GOT3 (cell line): ENCODE results near the gene BCOR.

Experiments
- DNase-seq: peaks from one replicate; lab custom pipeline; 2025; ENCODE audit warnings: mixed read lengths; lab: John Stamatoyannopoulos, UW

The BCOR gene

GRCh38 chrX:40063555-40063954, 34.2 kb downstream of the BCOR start:
- DNase-seq, result no peak

- DNase-seq, result no peak
Measured at GRCh38 chrX:40062525-40063155, 35.1 kb downstream of the BCOR start.

GRCh38 chrX:40061871-40062524, 35.8 kb downstream of the BCOR start:
- no peak for DNase-seq

- no peak for DNase-seq
Measured at GRCh38 chrX:40061005-40061404, 36.8 kb downstream of the BCOR start.

GRCh38 chrX:40060356-40060845, 37.4 kb downstream of the BCOR start:
- DNase-seq, result no peak

DNA sequence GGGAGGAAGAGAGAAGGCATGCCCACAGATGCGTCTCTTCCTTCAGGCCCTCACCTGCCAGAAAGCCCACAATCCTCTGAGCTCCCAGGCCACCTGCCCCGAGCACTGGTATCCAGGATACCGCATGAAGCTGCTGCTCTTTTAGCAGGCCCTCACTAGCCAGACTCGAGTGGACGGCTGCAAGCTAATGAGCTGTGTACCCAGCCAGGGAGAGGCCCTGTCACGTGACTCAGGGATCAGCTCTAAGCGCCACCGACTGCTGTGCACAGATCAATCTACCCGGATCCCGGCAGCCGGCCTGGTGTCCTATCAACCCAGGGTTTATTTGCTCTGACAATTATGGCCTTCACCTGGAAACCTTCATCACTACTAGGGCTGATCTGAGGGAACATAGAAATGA, 39.0 kb downstream of the BCOR start:
- DNase-seq, result no peak

DNA sequence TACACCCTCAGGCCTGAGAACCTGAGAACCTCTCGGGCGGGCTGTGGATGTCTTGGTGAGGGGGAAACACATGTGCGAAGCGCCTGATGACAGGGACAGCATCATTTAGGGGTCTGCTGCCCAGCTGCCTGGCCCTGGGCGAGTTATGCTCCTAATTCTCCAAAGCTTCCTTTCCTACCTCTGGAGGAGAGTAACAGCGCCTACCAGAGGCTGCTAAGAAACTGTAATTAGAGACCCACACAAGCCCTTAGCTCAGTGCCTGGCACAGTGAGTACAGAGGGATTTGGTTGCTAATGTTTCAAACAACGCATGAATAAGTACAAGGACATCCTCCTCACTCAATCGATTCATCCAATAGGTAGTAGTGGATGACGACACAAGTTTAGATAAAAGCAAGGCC, 40.4 kb downstream of the BCOR start:
- no peak for DNase-seq

DNA sequence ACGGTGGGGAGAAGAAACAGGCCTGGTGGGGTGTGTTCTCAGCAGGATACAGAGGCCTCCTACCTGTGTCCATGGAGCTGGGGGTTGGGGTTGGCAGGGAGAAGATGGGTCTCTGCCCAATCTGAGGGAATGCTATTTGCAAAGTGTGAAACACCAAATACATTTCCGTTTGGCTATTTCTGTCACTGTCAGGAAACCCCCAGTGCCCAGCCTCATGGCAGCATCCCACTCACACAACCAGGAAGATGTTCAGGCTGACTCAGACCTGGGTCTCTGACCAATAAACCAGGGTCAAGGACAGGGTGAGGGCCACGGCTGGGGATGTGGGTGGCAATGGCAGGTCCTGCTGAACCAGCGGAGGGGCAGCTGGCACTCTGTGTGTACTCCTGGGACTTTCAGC, 41.3 kb downstream of the BCOR start:
- no peak for DNase-seq

GRCh38 chrX:40055495-40055894, 42.3 kb downstream of the BCOR start:
- DNase-seq, result no peak

DNA sequence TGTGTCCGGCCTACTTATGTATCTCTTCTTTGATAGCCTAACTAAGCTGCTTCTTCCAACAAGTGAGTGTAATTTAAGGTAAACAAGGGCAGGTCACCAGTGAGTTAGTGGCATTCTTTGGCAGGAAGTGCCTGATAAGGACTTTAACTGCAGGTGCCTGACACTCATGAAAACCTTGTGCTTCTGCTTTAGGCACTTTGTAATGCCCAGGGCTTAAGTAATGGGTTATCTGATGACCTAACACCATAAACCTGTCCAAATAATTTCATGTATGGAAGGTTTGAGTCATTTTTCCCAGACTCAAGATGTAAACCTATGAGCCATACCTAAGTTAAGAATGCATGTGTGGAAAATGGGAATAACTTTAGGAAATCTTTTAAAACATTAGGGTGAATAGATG, 43.0 kb downstream of the BCOR start:
- no peak for DNase-seq

DNA sequence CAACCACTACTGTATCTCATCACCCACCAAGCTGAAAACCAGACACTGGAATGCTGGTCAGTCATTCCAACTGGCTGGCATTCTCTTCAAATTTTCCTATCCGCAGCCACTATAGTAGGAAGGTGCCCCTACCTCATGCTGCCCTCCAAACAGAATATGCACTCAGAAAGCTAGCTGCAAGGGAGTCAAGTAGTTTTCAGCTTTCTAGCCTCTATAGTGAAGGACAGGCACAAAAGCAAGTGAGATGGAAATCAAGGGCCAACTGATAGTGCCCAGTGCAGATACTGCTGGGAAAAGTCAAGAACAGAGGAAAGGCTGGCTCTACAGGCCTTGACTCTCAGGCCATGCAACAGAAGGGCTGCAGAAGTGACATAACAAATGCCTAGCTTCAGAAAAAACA, 47.2 kb downstream of the BCOR start:
- no peak for DNase-seq

DNA sequence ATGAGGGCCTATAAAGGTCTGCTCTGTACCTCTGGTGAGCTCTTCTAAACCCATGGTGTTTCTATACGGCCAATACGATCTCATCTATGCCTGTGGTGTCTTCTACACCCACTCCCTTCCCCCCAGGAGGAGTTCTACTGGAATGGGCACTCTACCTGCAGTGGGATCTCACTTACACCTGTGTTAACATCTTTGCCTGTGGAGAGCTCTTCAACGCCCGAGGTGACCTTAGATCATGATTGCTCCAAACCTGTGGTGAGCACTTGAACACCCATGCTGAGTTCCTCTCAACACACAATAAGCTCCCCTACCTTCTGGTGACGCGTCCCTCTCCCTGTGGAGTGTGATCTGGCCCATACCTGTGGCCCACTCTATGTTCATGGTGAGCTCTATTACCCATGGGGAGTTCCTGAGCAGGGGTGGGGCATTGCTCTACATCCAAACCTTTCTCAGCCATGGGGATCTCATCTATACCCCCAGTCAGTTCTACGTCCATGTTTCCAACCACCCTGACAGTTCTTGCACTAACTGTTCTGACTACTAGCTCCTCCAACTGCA, 48.6 kb downstream of the BCOR start:
- DNase-seq, result no peak

DNA sequence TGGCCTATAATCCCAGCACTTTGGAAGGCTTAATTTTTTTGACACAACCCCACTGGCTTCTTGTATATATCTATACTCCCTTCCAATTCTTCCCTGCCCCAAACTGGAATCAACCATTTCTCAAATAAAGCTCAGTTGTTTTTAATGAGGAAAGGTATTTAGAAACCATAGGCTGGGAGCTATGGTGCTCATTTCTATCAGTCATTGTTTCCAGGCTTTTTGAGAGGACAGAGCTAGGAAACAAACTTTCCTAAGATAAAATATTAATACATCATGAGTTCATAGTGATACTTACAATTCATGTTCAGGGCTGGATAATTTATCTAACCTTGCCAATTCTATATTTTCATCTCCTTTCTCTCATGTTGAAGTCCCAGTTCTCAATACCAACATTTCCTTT, 50.3 kb downstream of the BCOR start:
- no peak for DNase-seq

DNA sequence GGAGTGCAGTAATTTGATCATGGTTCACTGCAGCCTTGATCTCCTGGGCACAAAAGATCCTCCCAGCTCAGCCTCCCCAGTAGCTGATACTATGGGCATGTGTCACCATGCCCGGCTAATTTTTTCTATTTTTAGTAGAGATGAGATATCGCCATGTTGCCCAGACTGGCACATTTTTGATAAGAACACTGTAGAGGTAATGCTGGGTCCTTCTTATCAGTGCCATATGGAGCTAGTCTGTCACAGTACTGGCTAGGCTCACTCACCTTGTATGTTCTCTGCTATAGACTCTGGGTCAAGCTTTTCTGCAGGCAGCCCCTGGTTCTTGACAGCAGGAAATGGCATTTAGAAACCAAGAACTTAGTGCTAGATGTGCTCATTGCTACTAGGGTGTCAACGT, 53.9 kb downstream of the BCOR start:
- DNase-seq, result no peak

GRCh38 chrX:40041915-40042314, 55.8 kb downstream of the BCOR start:
- no peak for DNase-seq

- no peak for DNase-seq
Measured at GRCh38 chrX:40040686-40041461, 56.9 kb downstream of the BCOR start.

DNA sequence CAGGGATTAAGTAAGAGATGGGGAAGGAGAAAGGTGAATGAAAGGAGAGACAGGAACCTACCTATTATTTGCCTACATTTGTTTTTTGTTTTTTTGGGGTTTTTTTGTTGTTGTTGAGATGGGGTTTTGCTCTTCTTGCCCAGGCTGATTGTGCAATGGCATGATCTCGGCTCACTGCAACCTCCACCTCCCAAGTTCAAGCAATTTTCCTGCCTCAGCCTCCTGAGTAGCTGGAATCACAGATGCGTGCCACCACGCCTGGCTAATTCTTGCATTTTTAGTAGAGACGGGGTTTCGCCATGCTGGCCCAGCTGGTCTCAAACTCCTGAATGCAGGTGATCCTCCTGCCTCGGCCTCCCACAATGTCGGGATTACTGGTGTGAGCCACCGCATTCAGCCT, 57.9 kb downstream of the BCOR start:
- DNase-seq, result no peak

GRCh38 chrX:40037367-40037766, 60.4 kb downstream of the BCOR start:
- no peak for DNase-seq

- no peak for DNase-seq
Measured at GRCh38 chrX:40035726-40036125, 62.0 kb downstream of the BCOR start.

DNA sequence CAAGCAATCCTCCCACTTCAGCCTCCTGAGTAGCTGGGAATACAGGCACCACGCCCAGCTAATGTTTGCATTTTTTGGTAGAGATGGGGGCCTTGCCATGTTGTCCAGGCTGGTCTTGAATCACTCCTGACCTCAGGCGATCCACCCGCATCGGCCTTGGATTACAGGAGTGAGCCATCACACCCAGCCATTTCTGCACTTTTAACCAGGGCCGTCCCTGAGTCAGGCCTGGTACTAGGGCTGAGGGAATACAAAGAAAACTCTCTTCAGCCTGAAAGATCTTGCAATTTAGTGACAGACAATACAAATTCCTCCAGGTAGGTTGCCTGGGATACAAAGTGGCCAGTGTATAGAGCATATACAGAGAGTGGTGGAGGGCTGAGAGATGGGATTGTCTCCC, 65.8 kb downstream of the BCOR start:
- DNase-seq, result no peak

DNA sequence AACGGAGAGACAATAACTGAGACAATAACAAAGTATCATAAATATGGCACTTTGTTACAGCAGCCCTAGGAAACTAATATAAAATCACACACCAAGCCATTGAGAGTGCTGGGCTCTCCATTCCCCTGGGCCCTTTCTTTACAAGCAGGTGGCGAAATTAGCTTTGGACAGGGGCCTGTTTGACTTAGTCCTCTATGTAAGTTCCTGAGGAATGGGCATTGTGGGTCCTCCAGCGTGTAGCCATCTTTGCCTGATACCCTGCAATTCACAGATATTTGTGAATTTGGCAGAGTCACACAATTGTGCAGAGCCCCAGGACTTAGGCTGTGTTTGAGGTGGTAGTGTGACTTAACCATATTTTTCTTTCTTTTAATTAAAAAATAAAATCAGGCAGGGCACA, 67.6 kb downstream of the BCOR start:
- no peak for DNase-seq

DNA sequence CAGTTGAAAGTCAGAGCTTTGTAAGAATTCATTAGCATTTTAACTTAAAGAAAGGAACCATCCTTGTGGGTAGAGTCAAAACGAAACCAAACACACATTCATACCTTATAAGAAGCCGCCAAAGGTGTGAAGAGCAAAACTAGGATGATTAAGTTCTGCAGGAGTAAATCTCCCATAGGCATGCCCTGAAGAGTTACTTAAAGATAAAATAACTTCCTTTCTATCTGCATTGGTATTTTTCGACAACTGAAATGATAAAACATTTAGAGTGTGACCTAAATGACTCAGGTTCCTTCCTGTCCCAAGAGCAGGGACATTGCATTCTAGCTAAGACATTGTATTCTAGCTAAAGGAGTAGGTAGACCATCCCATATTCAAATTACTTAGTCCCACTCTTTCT, 75.3 kb downstream of the BCOR start:
- no peak for DNase-seq

DNA sequence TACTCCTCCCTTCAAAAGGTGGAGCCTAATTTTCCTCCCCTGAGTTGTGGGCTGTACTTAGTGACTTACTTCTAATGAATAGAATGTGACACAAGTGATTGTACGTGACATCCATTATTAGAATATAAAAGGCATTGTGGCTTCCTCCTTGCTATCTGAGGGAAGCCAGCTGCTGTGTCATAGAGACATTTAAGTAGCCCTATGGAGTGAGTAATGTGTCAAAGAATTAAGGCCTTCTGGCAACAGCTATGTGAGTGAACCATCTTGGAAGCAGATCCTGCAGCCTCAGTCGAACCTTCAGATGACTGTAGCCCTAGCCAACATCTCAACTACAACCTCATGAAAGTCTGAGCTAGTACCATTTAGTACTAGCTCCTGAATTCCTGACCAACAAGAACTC, 76.1 kb downstream of the BCOR start:
- no peak for DNase-seq
